Neural progenitor cell (in vitro differentiated cells): ENCODE data around the gene SNRNP70.

ENCODE experiments used
- CTCF ChIP-seq: fragments of 200-600 bp; sonication (generic); IDR thresholded peaks from 2 replicates; pipeline ENCODE4 v1.5.1; 2017; ENCODE audit warnings: antibody characterized with exemption, mild to moderate bottlenecking
- EZH2 ChIP-seq: fragments of 200-600 bp; sonication (generic); IDR thresholded peaks from 2 replicates; pipeline ENCODE4 v1.6.1; 2017; ENCODE audit warnings: antibody characterized with exemption, mild to moderate bottlenecking, moderate library complexity

- TF ChIP-seq EZH2 (peak; percentile 36), CTCF (no peak)
Observed at GRCh38 chr19:49114630-49115363, 29.5 kb downstream of the SNRNP70 start.
